LNCAP (cell line): Measurements from ENCODE around the gene PDLIM1.

Source experiments
- CTCF ChIP-seq: fragments of 450-650 bp; IDR thresholded peaks from 2 replicates; pipeline ENCODE4 v1.5.1; 2017; ENCODE audit warnings: mild to moderate bottlenecking

PDLIM1 gene

GRCh38 chr10:95278061-95278988, 12.5 kb downstream of the PDLIM1 start:
- TF ChIP-seq CTCF, result no peak

- no peak for TF ChIP-seq CTCF
These were observed 13.2 kb downstream of the PDLIM1 start for GRCh38 chr10:95277614-95278013.

GRCh38 chr10:95277201-95277570, 13.6 kb downstream of the PDLIM1 start:
- no peak for TF ChIP-seq CTCF

GRCh38 chr10:95276367-95277200, 14.2 kb downstream of the PDLIM1 start:
- no peak for TF ChIP-seq CTCF

- TF ChIP-seq CTCF, result no peak
These were observed 15.0 kb downstream of the PDLIM1 start for GRCh38 chr10:95275726-95276366.

GRCh38 chr10:95273393-95274312, 17.1 kb downstream of the PDLIM1 start:
- TF ChIP-seq CTCF, result no peak
